NOMO-1 treated with DMSO at 0.1 percent for 48 hours (cell line): ENCODE data around the gene SYNGR1.

Experiments used
- DNase-seq: peaks from one replicate; lab custom pipeline; 2025; ENCODE audit not compliant: unreplicated experiment; lab: John Stamatoyannopoulos, UW

SYNGR1 gene

DNA sequence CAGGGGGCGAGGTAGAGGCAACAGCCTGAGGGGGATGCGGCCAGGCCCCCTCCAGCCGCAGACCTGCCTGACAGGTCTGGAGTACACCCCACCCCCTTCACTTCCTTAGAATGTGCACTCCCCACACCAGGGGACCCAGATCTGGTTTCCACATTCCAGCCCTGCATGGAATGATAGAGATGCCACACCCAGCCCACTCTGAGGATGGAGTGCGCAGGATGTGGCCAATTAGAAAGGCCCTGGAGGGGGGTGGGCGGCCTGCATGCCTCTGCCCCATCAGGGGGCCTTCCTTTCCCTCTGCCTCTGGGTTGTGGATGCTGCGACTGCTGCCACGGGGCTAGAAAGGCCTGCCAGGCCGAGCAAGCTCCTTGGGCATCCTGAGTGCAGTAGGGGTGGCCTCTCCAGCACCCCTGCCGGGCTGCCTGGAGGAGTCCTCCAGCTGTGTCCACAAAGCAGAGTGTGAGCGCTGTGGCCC, 78.8 kb downstream of the SYNGR1 start:
- DNase-seq, result no peak

DNA sequence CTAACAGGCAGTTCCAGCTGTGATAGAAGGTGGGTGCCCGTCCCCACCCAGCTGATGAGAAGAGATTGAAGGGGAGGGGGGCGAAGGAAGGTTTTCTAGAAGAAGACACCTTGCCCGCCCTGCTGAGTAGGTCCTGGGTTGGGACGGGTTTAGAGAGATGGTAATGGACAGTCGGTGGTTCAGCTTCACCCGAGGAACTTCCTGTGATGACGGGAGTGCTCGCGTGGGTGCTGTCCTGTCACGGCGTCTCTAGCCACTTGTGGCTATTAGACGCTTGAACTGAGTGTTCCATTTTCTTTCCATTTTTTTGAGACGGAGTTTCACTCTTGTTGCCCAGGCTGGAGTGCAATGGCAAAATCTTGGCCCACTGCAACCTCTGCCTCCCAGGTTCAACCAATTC, 79.4 kb downstream of the SYNGR1 start:
- DNase-seq, result no peak

DNA sequence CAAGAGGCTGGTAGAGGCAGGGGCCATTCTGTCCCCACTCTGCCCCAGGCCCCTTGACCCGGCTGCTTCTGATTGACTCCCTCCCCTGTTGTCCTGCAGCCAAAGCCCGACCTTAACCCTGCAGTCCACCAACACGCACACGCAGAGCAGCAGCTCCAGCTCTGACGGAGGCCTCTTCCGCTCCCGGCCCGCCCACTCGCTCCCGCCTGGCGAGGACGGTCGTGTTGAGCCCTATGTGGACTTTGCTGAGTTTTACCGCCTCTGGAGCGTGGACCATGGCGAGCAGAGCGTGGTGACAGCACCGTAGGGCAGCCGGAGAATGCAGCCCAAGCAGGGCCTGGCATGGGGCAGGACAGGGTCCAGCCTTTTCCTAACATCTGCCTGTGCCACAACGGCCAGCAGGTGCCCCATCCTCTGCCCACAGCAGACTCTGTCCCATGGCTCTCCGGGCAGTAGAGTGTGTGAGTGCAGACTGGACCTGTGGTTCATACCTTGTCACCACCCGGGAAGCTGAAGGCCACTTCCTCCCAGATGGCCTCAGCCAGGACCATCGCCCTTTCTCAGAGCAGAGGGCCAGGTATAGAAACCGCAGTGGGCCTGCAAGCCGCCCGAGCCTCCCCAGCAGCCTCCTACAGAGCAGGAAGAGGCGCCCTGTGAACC, 80.3 kb downstream of the SYNGR1 start:
- DNase-seq, result no peak

DNA sequence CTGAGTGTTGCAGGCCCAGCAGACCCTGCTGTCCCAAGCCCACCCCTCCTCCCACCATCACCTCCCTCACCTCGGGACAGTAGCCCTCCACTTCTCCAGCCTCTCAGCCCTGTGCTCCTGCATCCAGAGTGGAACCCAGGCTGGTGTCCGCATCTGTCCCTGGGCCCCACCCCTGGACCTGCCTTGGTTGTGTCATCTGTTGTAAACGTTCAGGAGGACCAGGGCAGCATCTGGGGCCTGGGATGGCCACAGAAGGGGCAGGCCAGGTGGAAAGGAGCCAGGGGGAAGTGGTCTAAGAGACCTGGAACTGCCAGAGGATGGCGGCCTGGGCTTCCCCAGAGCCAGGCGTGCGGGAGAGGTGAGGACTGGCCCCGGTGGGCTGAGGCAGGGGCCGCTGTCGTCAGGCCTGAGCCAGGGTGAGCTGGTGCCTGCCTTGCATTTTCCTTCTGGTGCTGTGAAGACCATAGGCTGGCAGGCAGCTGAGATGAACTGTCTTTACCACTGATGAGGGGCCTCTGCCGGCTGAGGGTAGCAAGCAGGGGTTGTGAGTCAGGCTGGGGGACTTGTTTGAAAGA, 80.9 kb downstream of the SYNGR1 start:
- DNase-seq, result no peak

DNA sequence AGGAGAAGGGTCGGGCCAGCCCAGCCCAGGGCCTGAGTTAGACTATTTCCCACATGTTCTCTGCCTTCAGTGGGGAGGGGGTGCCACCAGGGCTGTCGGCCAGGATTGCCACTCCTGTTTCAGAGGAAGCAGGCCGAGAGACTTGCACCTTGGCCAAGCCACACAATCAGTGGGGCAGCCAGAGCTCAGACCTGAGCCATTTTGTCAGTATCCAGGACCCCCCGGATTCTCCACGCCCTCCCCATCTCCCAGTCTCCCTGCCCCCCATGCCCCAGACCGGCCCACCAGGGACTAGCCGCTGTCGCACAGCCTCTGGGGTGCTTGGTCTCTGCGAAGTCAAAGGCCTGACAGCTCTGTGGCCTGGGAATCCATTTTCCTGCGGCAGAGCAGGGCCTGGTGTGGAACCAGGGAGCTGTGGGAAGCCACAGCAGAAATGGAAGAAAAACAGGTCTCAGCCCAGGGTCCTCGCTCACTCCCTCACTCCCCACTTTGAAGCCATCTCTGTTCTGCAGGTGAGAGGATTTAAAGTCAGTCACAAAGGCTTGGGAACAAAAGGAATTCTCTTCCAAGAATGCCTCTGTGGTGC, 81.5 kb downstream of the SYNGR1 start:
- no peak for DNase-seq

DNA sequence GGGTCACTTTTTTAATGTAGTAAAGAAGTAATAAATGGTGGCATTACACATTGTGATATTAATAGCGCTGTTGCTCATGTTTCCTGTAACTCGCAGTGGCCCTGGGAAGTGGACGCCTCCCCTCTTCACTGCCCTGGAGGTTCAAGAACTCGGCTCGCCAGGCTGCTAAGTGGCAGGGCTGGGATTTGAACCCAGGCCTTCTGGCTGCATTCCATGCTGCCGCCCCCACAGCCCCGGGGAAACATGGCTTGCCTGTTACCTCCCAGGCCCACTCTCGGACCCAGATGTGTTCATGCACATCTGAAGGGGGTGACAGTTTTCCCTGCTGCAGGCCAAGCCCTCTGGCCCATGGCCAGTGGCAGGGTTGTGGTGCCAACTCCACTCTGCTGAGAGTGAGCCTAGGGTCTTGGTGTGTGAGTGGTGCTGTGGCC, 82.0 kb downstream of the SYNGR1 start:
- DNase-seq, result no peak

DNA sequence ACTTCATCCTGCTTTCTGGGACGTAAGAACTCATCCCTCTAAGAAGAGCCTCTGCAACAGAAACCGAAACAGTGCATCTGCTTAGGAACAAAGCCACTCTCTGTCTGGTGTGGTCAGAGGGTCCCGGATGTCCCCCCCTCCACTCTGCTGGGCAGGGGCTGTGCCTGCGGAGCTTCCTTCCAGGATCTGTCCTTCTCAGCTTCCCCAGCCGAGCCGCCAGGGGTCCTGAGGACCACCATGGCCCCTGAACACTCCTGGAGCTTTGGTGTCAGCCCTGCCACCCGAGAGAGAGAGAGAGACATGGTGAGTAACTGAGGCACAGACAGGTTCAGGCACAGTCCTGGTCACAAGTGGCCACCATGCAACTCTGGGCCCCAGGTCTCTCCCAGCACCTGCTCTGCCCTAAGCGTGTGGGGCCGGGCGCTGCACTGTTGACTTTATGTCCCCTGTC, 82.6 kb downstream of the SYNGR1 start:
- no peak for DNase-seq

DNA sequence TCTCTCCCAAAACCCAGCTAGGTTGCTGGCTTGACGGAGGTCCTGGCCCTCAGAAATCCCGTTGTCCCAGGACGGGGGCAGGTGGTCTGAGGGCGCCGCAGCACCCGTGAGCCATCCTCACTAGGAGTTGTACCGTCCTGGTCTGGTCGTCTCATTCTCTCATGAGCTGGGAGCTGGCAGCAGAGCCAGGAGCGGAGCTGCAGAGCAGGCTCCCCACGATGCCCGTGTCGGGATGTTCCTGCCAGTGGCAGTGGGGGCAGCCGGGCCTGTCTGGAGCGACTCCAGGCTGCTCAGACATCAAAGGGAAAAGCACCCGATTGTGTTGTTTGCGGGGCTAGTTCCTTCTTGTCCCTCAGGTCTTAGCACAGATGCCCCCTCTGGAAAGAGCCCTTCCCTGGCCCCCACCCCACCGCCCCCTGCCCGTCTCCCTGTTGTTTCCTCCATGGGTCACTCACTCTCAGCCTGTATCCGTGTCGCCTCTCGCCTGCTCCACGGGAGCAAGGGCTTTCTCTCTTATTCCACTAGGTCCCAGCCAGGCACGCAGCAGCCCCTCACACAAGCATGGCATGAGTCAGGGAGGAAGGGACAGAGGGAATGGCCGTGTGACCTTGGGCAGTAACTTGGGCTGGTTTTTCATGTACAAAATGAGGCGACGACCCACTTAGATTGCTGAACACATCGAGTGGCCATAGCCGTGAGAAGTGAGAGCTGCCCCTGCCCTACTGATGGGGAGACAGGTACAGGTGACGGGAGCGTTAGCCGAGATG, 83.9 kb downstream of the SYNGR1 start:
- DNase-seq, result no peak

DNA sequence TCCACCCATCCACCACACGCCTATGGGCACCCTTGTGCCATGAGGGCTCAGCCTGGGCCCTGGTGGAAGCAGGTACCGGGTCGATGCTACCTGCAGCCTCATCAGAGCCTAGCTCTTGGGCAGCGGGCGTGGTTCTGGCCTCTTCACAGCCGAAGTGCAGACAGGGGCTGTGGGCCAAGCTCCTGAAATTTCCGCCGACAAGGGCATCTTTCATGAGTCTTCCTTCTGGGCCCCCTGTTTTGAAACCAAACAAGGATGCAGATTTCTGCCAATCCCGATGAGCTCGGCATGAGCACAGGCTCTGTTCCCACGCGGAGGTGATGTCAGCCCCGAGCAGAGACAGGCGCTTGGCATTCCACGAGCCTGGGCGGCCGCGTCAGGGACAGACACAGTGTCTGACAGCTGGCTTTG, 84.5 kb downstream of the SYNGR1 start:
- DNase-seq, result no peak

DNA sequence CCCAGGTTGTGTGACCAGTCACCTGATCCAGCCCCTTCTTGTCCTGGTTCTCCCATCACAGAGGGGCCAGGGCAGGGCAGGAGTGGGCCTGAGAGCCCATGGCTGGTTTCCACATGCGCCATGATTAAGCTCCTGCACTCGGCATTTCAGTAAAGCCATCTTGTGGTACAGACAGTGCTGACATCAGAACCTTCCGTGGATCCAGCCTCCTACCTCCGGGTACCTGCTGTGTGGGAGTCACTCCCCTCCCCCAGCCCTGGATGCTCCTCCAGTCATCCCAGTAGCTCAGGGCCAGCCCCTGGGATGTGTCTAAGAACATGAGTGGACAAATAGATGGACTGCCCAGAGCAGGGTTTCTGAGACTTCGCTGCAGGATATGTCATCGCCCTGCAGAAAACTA, 84.9 kb downstream of the SYNGR1 start:
- DNase-seq, result no peak
